GM12878 (cell line): Measurements from ENCODE around the gene SACS. TPM values are rescaled to one million over a fixed set of nuclear protein-coding genes. Genes with fewer than 3 reads are reported as not detected.

ENCODE experiments used
- ATAC-seq: fragments of 200-7000 bp; cut with Tn5 transposase; 3 replicates; pipeline ENCODE4 v1.9.1; 2020; ENCODE audit warnings: mild to moderate bottlenecking, moderate library complexity
- BruUV-seq: library from RNA; stranded (reverse); fragments of 400-500 nt; replicated peaks from 2 replicates; lab custom pipeline; 2021; lab: Mats Ljungman, UMichigan
- CTCF ChIA-PET: fragments of 300-600 bp; sonication (Branson Sonifier 250); formaldehyde crosslinking; extraction: SDS; loops from one replicate; lab custom pipeline; 2021; ENCODE audit warnings: inconsistent platforms; lab: Yijun Ruan, JAX
- POLR2A ChIA-PET: fragments of 350-600 bp; formaldehyde crosslinking; extraction: SDS; loops from one replicate; lab custom pipeline; 2021; ENCODE audit warnings: inconsistent platforms; lab: Charles Lee
- RAD21 ChIA-PET: fragments of 300-600 bp; sonication (Branson Sonifier 250); formaldehyde crosslinking; loops from one replicate; lab custom pipeline; 2023; ENCODE audit warnings: antibody characterized with exemption; ENCODE audit not compliant: unreplicated experiment; lab: Charles Lee
- SMC1A ChIA-PET: fragments of 300-600 bp; sonication (Branson Sonifier 250); formaldehyde crosslinking; loops from one replicate; lab custom pipeline; 2023; ENCODE audit not compliant: unreplicated experiment, uncharacterized antibody; lab: Charles Lee
- DNase-seq: peaks from one replicate; pipeline ENCODE4 v3.0.0-alpha.2; 2011; ENCODE audit warnings: low read depth, low spot score
- FAIRE-seq: peaks from 3 replicates; lab custom pipeline; 2011; peaks lifted over from hg19 to GRCh38; lab: Jason Lieb, UNC
- H2AFZ ChIP-seq: 2 replicates; pipeline ENCODE4 v1.6.0; 2011; ENCODE audit warnings: low read depth, low read length, control low read depth; ENCODE audit not compliant: control insufficient read depth
- H3K27ac ChIP-seq: 2 replicates; pipeline ENCODE4 v1.5.1; 2011; ENCODE audit warnings: control low read depth; ENCODE audit not compliant: control insufficient read depth, insufficient read depth
- H3K27me3 ChIP-seq, 2 experiments: replicated peaks in 1 of 2; 2 replicates each; pipeline versions ENCODE4 v1.6.0 to v1.6.1; 2011; ENCODE audit warnings: low read length in 1 of 2; ENCODE audit not compliant: control insufficient read depth in 2 of 2, insufficient read depth in 2 of 2
- H3K36me3 ChIP-seq, 2 experiments: 2 replicates each; pipeline ENCODE4 v1.5.1; 2011; ENCODE audit warnings: low read length in 1 of 2; ENCODE audit not compliant: control insufficient read depth in 2 of 2, insufficient read depth in 2 of 2
- H3K4me1 ChIP-seq: 2 replicates; pipeline ENCODE4 v1.6.1; 2011; ENCODE audit warnings: mild to moderate bottlenecking, low read length, moderate library complexity, mixed read lengths; ENCODE audit not compliant: control insufficient read depth, insufficient read depth
- H3K4me2 ChIP-seq: 2 replicates; pipeline ENCODE4 v1.6.0; 2011; ENCODE audit warnings: control low read depth; ENCODE audit not compliant: control insufficient read depth, insufficient read depth
- H3K4me3 ChIP-seq: fragments of 200-600 bp; sonication (generic); 2 replicates; pipeline ENCODE4 v1.5.1; 2016
- H3K79me2 ChIP-seq: 2 replicates; pipeline ENCODE4 v1.6.0; 2011; ENCODE audit warnings: low read length; ENCODE audit not compliant: control insufficient read depth, insufficient read depth
- H3K9ac ChIP-seq: 2 replicates; pipeline ENCODE4 v1.8.0; 2011; ENCODE audit warnings: low read length, control low read depth, mixed read lengths; ENCODE audit not compliant: control insufficient read depth, insufficient read depth
- H3K9me3 ChIP-seq: replicated peaks from 3 replicates; pipeline ENCODE4 v1.5.1; 2011; ENCODE audit warnings: mild to moderate bottlenecking, low read length; ENCODE audit not compliant: control insufficient read depth, insufficient read depth
- H4K20me1 ChIP-seq: 2 replicates; pipeline ENCODE4 v1.6.0; 2011; ENCODE audit not compliant: control insufficient read depth, insufficient read depth
- ATF7 ChIP-seq: fragments of 450-650 bp; IDR thresholded peaks from 2 replicates; pipeline ENCODE4 v1.6.1; 2016; ENCODE audit warnings: low read depth, mild to moderate bottlenecking
- BCL11A ChIP-seq: IDR thresholded peaks from 2 replicates; pipeline ENCODE4 v1.6.1; 2011; ENCODE audit warnings: low read depth, low read length
- CUX1 ChIP-seq: IDR thresholded peaks from 2 replicates; pipeline ENCODE4 v1.6.1; 2012; ENCODE audit warnings: improper control_type of control experiment, low read depth, low read length; ENCODE audit not compliant: insufficient replicate concordance
- ETV6 ChIP-seq, 2 experiments: fragments of 450-650 bp in 1 of 2; IDR thresholded peaks in 1 of 2; conservative IDR thresholded peaks in 1 of 2; 2 replicates each; pipeline ENCODE4 v1.6.1; 2014; ENCODE audit warnings: antibody characterized with exemption in 1 of 2, borderline replicate concordance in 1 of 2, low read depth in 1 of 2, mild to moderate bottlenecking in 1 of 2, moderate library complexity in 1 of 2
- SP1 ChIP-seq: IDR thresholded peaks from one replicate; pipeline ENCODE4 v1.6.1; 2011; ENCODE audit warnings: low read depth, low read length
- SUPT20H ChIP-seq: IDR thresholded peaks from 2 replicates; pipeline ENCODE4 v1.6.1; 2011; ENCODE audit warnings: low read depth, mild to moderate bottlenecking, low read length, moderate library complexity, borderline replicate concordance; ENCODE audit not compliant: control insufficient read depth
- WGBS: methylation state at CpG from one replicate; pipeline ENCODE4 v1.1.6; 2016; ENCODE audit warnings: low lambda C conversion rate; ENCODE audit not compliant: insufficient replicate concordance, insufficient coverage; ENCODE audit errors: missing lambda C conversion rate; 5-methylcytosine and 5-hydroxymethylcytosine counted together
- in situ Hi-C: fragments of 300-500 bp; cut with MboI; formaldehyde crosslinking; loops from 9 replicates; pipeline ENCODE4 v1.14.3; 2018; ENCODE audit warnings: mixed read lengths
- intact Hi-C: fragments of 100-400 bp; cut with micrococcal nuclease; formaldehyde crosslinking; loops from one replicate; pipeline ENCODE4 v1.14.2; 2022; ENCODE audit not compliant: unreplicated experiment
- polyA plus RNA-seq, 11 experiments: library from polyadenylated mRNA; depleted of rRNA in 4 of 11; unstranded in 6 of 11; stranded (reverse) in 5 of 11; fragments of >200 nt; fragmentation: Nextera tagmentation in 4 of 11; fragmentation: Illumina TruSeq in 1 of 11; extraction: Ambion mirVana in 4 of 11; extraction: Trizol in 1 of 11; gene quantifications; 1 replicate in 1 of 11; 2 replicates in 10 of 11; pipeline versions ENCODE4 v1.2.1 to v1.2.3, GENCODE V29; 2011 to 2016; ENCODE audit warnings: inconsistent platforms in 2 of 11, missing spikeins in 2 of 11, low read depth in 1 of 11
- total RNA-seq, 4 experiments: library from RNA; depleted of rRNA in 3 of 4; stranded (reverse); fragments of >200 nt in 3 of 4; fragmentation: Illumina TruSeq in 1 of 4; extraction: Trizol in 1 of 4; gene quantifications; 2 replicates each; pipeline versions ENCODE4 v1.2.1 to v1.2.3, GENCODE V29; 2013 to 2021
- TF ChIP-seq, protein P1 (sequence below): fragments of 450-650 bp; IDR thresholded peaks from 2 replicates; pipeline ENCODE4 v1.6.1; 2017; ENCODE audit warnings: antibody characterized with exemption, mild to moderate bottlenecking, moderate library complexity

Gene SACS
- total and polyA plus RNA-seq, 10 of the 15 experiments (the other 5 are each of a cell fraction or from before 2014, with no cell fraction given), result 9.9 to 74.9 (median 22.1) TPM

DNA sequence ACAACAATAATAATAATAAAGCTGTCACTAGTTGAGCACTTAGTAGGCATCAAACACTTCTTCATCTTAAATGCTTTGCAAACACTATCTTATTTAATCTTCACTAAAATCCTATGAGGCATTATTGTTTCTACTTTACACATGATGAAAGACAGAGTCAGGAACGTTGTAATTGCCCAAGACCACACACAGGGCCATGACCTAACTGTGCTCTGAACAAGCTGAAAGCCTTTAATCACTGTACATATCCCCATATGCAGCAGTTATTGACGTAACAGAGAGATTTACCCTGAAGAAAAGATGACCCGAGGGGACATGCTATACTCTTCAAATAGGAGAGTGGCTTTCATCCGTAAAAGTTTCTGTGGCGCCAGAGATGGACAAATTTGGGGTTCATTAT lies 53.0 kb downstream of the SACS start:
- SMC1A ChIA-PET, result interaction anchor here (0.7 kb wide), 1 partner anchor 30 kb away, joined by 4 read pairs; no protein-coding TSS in a partner anchor
- CTCF ChIA-PET, result no interaction called here
- BruUV-seq, result no TSS peak
- no peaks in the 10 kb centered on the region for H3K36me3 ChIP-seq
- in situ Hi-C loops (no loop called here), intact Hi-C loops (loop anchor here (10.0 kb wide), 1 partner anchor 194 kb away; the partner anchor contains the start of gene TNFRSF19)
- no peak for DNase-seq
- H3K79me2 ChIP-seq, result no peaks in the 10 kb centered on the region
- H3K4me3 ChIP-seq, result no peak overlapping the region
- ATAC-seq, result no peak
- H3K27me3 ChIP-seq, result no peaks in the 10 kb centered on the region
- POLR2A ChIA-PET, result no interaction called here
- TF ChIP-seq, protein P1, sequence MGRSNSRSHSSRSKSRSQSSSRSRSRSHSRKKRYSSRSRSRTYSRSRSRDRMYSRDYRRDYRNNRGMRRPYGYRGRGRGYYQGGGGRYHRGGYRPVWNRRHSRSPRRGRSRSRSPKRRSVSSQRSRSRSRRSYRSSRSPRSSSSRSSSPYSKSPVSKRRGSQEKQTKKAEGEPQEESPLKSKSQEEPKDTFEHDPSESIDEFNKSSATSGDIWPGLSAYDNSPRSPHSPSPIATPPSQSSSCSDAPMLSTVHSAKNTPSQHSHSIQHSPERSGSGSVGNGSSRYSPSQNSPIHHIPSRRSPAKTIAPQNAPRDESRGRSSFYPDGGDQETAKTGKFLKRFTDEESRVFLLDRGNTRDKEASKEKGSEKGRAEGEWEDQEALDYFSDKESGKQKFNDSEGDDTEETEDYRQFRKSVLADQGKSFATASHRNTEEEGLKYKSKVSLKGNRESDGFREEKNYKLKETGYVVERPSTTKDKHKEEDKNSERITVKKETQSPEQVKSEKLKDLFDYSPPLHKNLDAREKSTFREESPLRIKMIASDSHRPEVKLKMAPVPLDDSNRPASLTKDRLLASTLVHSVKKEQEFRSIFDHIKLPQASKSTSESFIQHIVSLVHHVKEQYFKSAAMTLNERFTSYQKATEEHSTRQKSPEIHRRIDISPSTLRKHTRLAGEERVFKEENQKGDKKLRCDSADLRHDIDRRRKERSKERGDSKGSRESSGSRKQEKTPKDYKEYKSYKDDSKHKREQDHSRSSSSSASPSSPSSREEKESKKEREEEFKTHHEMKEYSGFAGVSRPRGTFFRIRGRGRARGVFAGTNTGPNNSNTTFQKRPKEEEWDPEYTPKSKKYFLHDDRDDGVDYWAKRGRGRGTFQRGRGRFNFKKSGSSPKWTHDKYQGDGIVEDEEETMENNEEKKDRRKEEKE, result no peak
- TF ChIP-seq SUPT20H, result no peak
- TF ChIP-seq ETV6 (conservative IDR thresholded peaks at IDR 0.05 in 1 of 2, IDR thresholded peaks at IDR 0.05 in 1 of 2; ENCODE audit: borderline replicate concordance in 1 of 2, low read depth in 1 of 2), result no peak
- TF ChIP-seq SP1, result no peak
- TF ChIP-seq ATF7, result no peak
- TF ChIP-seq BCL11A, result no peak
- no peak for TF ChIP-seq CUX1
- RAD21 ChIA-PET, result no interaction called here
- H4K20me1 ChIP-seq, result no peaks in the 10 kb centered on the region
- H3K4me2 ChIP-seq, result no peak overlapping the region
- H3K9ac ChIP-seq, result no peak overlapping the region
- FAIRE-seq, result no peak
- H3K9me3 ChIP-seq, result no peaks in the 10 kb centered on the region; the same call in 2 of the 3 replicates
- peaks cover 28% of the 10 kb centered on the region for H3K4me1 ChIP-seq
- no peak overlapping the region for H2AFZ ChIP-seq
- H3K27ac ChIP-seq, result no peak overlapping the region
- 79% methylated on average over 5 of the region's 5 CpGs for WGBS
